ENCODE data around the gene DOCK9.
"Not testable (repeated sequence)": the region's sequence is repeated elsewhere in the genome, so short reads cannot be mapped to it uniquely, and the experiment has no call there.

The DOCK9 gene

GRCh38 chr13:98775844-98776598 lies 201.8 kb downstream of the DOCK9 start:
- no peak for DNase-seq (ENCODE audit: low read depth, low spot score)

- no peak for DNase-seq (ENCODE audit: low read depth, low spot score)
These were observed 202.5 kb downstream of the DOCK9 start for GRCh38 chr13:98775386-98775785.

- no peak for DNase-seq (ENCODE audit: low read depth, low spot score)
These were observed 203.1 kb downstream of the DOCK9 start for GRCh38 chr13:98774776-98775175.

DNA sequence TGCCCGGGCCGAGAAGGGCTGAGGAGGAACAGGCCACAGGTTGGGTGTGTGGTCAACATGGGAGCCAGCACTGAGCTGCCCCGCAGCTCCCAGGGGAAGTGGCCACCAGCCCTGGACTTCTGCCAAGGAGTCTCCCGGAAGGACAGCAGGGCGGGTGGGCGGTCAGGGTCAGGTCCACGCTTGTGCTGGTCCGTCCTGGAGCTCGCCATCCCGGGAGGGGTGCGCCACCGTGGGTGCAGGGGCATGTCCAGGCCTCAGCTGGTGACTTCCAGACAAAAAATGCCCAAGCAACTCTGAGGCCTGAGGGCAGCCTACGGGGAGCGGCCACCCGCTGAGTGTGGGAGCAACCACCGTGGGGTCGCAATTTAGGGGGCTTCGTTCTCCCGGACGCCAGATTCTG lies 203.9 kb downstream of the DOCK9 start:
- DNase-seq (ENCODE audit: low read depth, low spot score) = no peak

- no peak for DNase-seq (ENCODE audit: low read depth, low spot score)
These were observed 204.9 kb downstream of the DOCK9 start for GRCh38 chr13:98772794-98773452.

GRCh38 chr13:98771838-98772611 lies 205.8 kb downstream of the DOCK9 start:
- DNase-seq (ENCODE audit: low read depth, low spot score) = no peak

DNA sequence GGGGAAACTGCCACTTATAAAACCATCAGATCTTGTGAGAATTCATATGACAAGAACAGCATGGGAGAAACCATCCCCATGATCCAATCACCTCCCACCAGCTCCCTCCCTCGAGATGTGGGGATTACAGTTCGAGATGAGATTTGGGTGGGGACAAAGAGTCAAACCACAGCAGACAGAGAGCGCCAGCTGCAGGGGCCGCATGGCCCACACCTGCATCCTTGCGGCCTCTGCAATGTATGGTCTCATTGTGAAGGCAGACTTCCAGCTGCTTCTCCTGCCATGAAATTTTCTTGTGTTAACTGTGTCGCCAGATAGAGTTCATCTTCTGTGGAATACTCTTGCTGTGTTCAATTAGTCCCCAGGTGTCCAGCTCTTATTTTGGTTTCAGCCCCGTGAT lies 208.1 kb downstream of the DOCK9 start:
- no peak for DNase-seq (ENCODE audit: low read depth, low spot score)

GRCh38 chr13:98768522-98768921 lies 209.3 kb downstream of the DOCK9 start:
- no peak for DNase-seq (ENCODE audit: low read depth, low spot score)

DNA sequence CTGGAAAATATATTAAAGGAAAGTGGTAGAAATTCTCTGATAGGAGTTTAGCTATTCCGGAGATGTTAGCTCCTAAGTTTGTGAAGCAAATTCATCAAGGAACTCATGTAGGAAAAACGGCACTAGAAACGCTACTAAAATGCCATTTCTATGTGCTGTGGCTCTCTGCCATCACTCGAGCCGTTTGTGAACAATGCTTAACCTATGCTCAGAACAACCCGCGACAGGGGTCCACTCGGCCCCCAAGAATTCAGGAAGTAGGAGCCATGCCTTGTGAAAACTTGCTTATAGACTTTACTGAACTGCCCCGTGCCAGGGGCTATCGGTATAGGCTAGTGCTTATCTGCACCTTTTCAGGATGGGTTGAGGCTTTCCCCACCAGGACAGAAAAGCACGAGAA lies 211.2 kb downstream of the DOCK9 start:
- no peak for DNase-seq (ENCODE audit: low read depth, low spot score)

- no peak for DNase-seq (ENCODE audit: low read depth, low spot score)
These were observed 211.8 kb downstream of the DOCK9 start for GRCh38 chr13:98765996-98766519.

DNA sequence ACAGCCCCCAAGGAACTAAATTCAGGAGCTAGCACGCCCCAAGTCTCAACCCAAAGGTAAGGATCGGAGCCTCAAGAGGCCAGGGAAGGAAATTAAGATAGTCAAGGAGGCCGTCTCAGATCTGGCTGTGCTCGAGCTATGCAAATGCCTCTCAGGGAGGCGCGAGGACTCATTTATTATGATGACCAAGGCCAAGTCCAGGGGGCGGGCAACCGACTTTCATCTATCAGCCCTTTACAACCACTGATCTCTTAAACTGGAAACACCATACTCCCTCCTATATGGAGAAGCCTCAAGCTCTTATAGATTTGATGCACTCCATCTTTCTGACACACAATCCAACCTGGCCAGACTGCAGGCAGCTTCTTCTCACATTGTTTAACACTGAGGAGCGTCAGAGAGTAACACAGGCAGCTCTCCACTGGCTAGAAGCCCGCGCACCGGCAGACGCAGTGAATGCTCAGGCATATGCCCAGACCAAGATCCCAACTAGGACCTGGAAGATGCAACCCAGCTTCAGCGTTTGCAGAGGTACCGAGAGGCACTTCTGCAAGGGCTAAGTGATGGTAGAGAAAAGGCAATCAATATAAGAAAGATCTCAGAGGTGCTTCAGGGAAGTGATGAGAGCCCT lies 215.8 kb downstream of the DOCK9 start:
- no peak for DNase-seq (ENCODE audit: low read depth, low spot score)

- DNase-seq (ENCODE audit: low read depth, low spot score) = no peak
These were observed 216.5 kb downstream of the DOCK9 start for GRCh38 chr13:98761126-98761985.

GRCh38 chr13:98755729-98756128 lies 222.1 kb downstream of the DOCK9 start:
- no peak for DNase-seq (ENCODE audit: low read depth, low spot score)

DNA sequence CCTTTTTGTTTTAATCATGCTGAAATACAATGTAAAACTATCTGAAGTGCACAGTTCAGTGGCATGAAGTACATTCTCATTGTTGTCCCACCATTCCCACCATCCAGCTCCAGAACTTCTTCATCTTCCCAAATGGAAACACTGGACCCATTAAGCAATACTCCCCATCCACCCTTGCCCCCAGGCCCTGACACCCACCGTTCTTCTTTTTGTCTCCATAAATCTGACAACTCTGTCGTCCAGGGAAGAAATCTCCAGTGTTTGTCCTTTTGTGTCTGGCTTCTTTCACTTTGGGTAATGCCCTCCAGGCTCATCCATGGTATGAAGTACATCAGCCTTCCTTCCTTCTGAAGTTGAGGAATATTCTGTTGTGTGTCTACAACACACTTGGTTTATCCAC lies 222.7 kb downstream of the DOCK9 start:
- DNase-seq (ENCODE audit: low read depth, low spot score) = no peak

- DNase-seq (ENCODE audit: low read depth, low spot score) = not testable (repeated sequence)
These were observed 223.4 kb downstream of the DOCK9 start for GRCh38 chr13:98754468-98754867.

DNA sequence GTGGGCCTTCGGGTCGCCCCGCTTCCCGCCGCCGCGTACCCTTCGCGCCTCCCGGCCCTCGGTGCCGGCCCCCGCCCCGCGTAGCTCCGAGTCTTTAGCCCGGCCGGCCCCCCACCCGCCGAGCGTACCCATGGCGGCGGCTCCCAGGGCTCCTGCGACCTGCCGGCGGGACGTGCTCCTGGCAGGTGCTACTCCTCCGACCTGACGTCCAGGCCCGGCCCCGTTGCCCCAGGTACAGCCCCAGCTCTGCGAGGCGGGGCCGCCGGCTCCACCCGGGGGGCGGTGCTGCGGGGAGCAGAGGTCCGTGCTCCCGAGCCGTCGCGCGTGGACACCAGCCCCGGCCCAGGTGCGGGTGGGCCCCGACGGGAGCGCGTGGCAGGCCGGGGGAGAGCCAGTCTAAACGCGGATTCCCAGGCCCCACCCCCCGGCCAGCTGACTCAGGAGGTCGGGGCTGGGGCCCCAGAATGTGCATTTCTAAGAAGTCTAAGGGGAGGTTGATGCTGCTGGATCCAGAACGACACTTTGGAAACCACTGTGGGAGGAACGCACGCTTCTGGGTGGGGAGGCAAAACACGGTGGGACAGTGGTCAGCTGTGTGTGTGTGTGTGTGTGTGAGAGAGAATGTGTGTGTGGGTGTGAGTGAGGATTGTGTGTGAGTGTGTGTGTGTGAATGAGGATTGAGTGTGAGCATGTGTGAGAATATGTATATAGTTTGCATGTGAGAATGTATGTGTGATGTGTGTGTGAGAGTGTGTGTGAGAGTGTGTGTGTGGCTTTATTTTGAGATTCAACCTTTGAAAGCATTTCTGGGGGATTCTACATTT lies 225.2 kb downstream of the DOCK9 start, which contains the start of gene SLC15A1:
Gene SLC15A1 (minus strand): TSS at position 206 of the 824 bp plus-strand sequence. CDS start 74 bp downstream, at position 132.
- DNase-seq (ENCODE audit: low read depth, low spot score) = no peak

GRCh38 chr13:98751861-98752466 lies 225.9 kb downstream of the DOCK9 start:
- no peak for DNase-seq (ENCODE audit: low read depth, low spot score)

DNA sequence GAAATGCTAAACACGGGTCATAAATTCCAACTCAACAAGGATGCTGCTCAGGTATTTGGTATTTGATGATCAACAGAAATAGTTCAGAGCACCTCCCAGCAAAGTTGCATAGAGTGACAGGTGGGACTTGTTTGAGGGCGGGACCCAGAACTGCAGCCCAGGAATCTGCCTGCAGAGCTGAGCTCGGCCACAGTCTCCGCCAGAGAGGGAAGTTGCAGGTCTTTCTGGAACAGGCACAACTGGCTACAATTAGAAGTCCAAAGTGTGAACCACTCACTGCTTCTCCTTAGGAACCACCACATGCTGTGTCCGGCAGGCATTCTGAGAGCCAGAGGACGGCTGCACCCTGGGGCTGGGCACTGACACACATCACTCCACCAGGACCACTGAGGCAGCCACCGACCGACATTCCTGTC lies 226.5 kb downstream of the DOCK9 start:
- no peak for DNase-seq (ENCODE audit: low read depth, low spot score)

DNA sequence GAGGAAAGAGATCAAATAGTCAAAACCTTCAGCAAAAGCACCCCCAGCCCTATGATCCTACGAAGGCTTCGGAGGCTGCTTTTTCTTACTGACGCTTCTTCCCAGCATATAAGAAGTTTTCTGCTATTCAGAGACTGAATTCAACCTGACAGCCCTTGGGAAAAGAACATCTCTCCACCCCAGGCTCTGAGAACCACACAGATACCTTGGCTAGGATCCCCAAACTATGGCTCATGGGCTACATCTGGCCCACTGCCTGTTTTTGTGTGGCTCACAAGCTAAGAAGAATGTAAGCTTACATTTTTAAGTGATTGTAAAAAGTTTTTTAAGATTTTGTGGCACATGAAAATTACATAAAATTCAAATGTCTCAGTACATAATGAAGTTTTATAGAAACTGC lies 228.4 kb downstream of the DOCK9 start:
- DNase-seq (ENCODE audit: low read depth, low spot score) = no peak
